Eye (tissue), 1 donor: ENCODE data around the gene MTRFR.
"Not testable (repeated sequence)": the region's sequence is repeated elsewhere in the genome, so short reads cannot be mapped to it uniquely, and the experiment has no call there.

ENCODE experiments used
- DNase-seq: peaks from one replicate; pipeline ENCODE4 v3.0.0-alpha.2; 2015

Gene MTRFR

DNA sequence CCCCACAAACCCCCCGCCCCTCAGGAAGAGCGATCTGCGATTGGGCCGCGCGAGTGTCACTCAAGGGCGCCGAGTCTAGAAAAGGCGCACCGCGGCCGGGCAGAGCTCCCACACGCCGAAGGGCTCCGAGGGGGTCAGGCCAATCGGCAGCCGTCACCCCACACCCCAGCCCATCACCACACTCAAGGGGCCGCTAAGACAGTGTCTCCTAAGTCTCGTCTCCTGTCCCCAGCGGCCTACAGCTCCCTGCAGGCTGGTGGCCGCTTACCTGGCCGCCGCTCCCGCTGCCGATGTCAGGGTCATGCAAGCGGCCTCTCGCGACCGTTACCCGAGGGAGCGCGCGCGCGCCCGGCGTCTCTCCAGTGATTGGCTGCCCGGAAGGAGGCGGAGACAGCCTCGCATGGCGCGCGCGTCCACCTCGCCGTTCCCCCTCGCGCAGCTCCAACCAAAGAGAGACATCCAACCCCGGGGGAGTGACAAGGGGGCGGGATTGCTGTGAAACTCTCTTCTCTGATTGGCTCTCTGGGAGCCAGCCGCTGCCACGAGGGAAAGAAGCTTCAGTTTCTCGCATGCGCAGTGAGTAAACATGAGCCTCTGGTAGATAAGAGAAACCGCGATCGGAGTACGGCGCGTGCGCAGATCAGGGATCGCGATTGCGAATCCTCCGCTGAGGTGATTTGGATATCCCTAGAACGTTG lies at the start of gene MTRFR, which contains the start of gene MPHOSPH9:
Gene MTRFR, plus strand, starts transcription at position 630 of the 698 bp plus-strand sequence. CDS start 20,239 bp downstream, outside the sequence.
Gene MPHOSPH9, minus strand, starts transcription at position 335 of the 698 bp plus-strand sequence. CDS start 2,777 bp downstream, outside the sequence.
- peak; percentile 100 for DNase-seq

DNA sequence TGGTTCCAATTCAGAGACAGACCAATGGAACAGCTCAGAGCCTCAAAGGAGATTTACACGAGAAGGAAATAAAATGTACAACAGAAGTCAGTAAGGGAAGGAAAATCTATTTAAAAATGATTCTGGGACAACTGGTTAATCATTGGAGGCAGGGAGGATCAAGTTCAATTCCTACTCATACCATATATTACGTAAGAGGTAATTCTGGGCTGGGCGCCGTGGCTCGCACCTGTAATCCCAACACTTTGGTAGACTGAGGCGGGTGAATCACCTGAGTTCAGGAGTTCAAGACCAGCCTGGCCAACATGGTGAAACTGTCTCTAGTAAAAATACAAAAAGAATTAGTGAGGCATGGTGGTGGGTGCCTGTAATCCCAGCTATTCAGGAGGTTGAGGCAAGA lies 45.6 kb upstream of the MTRFR start:
- DNase-seq: no peak

DNA sequence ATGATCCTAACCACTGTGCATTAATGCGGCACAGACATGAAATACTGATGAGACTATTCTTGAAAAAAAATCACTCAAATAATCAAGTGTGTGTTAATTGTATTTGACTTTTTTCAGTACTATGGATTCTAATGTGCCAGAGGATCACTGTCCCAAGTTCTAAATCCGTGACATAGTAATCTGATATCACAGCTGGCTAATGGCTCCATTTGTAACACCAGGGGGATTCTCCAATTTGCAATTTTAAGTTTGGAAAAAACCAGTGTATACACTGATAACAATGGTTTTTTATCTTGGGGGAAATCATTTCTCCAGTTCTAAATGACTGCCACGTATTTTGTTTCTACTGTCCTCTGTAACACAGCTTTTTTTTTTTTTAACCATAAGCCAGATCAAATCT lies 33.3 kb upstream of the MTRFR start:
- DNase-seq: no peak

DNA sequence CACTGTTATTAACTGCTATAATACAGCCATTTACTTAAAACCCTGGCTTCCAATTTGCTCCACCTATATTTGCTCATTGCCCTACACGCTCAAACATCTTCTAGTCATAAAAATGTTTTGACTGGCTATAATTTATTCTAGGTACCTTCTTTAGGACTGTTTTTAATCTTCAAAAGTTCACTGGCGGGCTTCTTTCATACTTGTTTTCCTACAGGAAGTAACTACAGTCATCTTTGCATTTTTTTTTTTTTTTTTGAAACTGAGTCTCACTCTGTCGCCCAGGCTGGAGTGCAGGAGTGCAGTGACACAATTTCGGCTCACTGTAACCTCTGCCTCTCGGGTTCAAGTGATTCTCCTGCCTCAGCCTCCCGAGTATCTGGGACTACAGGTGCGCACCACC lies 32.8 kb upstream of the MTRFR start:
- no peak for DNase-seq

DNA sequence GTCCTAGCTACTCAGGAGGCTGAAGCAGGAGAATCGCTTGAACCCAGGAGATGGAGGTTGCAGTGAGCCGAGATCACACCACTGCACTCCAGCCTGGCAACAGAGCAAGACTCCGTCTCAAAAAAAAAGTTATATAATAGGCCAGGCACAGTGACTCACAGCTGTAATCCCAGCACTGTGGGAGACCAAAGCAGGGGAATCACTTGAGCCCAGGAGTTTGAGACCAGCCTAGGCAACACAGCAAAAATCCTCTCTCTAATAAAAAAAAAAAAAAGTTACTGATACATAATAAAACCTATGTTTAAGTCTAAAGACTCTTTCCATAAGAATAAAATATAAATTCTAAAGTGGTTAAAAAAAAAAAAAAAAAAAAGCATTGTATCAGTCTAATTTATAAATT lies 26.4 kb upstream of the MTRFR start:
- DNase-seq: not testable (repeated sequence)

DNA sequence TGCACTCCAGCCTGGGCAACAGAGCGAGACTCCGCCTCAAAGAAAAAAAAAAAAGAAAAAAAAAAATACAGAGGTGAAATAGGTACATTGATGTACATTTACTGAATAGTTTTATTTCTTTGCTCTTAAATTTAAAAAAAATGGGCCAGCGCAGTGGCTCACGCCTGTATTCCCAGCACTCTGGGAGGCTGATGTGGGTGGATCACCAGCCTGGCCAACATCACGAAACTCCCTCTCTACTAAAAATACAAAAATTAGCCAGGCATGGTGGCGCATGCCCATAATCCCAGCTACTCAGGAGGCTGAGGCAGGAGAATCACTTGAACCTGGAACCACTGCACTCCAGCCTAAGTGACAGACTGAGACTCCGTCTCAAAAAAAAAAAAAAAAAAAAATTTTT lies 25.4 kb upstream of the MTRFR start:
- not testable (repeated sequence) for DNase-seq

DNA sequence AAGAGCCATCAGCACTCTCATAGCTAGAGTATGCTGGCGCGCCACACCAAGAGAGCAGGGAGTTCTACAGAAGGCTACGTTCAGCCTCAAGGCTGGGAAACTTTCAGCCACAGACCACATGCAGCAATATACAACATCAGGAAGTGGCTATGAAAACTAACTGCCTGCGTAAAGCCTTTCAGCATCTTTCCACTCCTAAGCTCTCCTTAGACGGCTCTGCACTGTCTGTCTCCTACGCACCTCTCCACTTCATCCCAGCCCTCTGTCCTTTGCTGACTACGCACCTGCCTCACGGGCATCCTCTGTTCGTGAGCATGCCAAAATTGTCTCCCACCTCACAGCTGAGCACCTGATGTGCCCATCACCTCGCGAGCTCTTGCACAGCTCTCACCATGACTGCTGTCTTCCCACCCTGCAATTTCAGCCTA lies 10.0 kb upstream of the MTRFR start:
- DNase-seq: no peak

DNA sequence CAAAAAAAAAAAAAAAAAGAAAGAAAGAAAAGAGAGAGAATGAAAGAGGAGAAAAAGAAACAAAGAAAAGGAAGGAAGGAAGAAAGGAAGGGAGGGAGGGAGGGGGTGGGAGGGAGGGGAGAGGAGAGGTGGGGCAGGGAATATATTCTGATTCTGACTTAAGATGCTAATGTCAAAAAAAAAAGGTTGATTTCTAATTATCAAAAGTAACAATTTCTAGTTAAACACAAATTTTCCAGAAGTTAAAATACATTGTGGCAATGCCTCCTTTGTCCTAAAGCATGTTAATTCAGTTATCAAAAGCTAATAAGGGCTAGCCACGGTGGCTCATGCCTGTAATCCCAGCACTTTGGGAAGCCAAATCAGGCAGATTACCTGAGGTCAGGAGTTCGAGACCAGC lies 7.8 kb upstream of the MTRFR start:
- no peak for DNase-seq

DNA sequence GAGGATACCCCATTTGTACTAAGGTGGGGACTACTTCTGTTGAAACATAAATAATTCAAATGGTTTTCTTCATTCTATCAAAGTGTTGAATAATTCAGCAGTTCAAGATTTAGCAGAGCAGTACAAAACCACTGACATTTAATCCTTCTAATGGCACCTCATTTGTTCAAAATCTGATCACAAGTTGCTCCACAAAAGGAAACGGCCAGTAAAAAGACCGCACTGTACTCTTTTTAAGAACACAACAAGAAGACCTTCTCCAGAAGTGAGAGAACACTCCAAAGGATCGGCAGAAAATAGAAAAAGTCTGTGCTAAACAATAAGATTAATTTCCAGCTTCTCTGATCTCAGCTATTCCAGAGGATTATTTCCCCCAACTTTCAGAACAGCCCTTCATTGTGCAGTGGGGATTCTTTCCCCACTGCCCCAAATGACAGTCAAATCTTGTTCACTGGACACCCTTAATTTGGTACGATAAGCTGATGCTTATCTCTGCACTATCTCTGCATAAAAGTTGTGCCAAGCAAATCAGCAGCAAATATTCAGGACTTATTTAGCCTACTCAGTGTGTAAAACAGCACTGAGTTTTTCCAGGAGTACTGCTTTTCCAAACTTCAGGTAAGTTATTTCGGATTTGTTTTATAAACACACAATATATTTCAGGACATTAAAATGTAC lies 5.5 kb upstream of the MTRFR start:
- peak; percentile 11 for DNase-seq

DNA sequence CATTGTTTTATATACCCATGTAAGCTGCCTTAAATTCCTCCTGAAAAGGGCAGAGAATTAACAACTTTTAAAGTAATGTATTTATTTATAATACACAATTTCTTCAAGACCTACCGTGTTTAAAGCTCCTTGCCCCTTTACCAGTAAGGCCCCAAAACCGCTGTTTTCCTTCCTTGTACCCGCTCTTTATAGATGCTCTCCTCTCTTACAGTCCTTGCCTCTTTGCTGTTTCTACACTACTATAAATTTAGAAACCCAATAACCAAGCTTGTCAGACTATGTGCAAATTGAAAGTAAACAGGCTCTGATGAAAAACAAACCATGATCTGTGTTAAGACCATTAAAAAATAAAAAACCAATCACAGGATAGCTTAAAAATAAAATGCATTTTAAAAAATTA lies 4.2 kb upstream of the MTRFR start:
- no peak for DNase-seq

DNA sequence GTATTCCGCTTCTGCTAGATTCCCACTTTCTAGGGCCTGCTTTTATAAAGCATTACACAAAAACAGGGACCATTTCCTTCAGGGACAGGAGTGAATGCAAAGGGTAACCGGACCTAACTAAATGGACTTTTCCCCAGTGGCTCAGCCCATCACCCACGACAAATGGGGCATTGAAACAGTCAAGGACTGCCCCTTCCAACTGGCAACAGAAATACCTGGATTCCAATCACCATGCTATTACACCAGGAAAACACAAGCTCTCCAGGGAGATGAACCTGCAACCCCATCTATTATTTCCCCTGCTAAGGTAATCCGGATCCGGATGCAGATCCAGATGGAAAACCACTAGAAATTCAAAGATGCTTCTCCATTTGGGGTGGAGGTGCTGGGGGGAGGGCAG lies 1.3 kb upstream of the MTRFR start:
- no peak for DNase-seq

DNA sequence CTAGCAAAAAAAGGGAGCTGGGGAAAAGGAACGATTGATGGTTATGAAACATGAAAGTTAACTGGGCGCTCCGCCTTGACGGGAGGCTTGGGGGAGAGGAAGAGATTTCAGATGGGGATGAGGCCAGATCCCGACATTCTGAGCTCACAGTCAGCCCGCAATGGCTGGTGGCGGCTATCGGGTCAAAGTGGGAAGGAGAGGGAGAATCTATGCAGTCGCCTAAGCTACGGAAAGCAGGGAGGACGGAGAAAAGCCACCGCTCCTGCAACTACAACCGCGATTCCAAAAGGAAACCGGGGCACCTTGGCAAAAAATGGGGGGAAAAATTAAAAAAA lies 797 bp upstream of the MTRFR start:
- DNase-seq: no peak

DNA sequence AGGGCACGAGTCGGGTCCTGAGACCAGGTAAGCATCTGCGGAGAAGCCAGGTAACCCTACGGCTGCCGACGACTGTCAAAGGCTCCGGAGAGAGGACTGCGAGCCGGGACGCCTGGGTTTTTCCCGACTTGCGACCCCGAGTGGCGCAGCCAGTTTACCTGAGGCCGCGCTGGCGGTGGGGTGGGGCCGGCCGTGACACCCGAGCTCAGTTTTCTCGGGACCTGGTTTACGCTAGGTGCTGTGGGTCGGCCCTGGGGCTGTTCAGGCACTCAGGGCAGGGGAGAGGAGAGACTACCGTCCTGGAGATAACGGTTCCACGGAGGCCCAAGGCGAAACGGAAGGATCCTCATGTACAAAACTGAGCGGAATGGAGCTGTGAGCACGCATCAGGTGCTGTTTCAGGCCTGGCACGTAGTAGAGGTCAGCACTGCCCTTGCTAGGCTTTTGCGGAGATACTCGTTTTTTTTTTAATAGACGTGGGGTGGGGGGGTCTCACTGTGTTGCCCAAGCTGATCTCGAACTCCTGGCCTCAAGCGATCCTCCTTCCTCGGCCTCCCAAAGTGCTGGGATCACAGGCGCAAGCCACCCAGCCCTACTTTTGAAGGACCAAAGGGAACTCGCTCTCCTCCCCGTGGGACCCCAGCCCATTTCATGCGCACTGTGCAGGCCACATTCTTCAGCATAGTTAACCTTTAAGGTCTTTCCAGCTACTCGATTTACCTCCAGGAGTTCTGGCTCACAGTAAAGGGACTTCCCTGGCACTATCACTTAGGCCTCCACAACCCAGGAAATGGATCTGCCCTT lies 471 bp downstream of the MTRFR start:
- no peak for DNase-seq

DNA sequence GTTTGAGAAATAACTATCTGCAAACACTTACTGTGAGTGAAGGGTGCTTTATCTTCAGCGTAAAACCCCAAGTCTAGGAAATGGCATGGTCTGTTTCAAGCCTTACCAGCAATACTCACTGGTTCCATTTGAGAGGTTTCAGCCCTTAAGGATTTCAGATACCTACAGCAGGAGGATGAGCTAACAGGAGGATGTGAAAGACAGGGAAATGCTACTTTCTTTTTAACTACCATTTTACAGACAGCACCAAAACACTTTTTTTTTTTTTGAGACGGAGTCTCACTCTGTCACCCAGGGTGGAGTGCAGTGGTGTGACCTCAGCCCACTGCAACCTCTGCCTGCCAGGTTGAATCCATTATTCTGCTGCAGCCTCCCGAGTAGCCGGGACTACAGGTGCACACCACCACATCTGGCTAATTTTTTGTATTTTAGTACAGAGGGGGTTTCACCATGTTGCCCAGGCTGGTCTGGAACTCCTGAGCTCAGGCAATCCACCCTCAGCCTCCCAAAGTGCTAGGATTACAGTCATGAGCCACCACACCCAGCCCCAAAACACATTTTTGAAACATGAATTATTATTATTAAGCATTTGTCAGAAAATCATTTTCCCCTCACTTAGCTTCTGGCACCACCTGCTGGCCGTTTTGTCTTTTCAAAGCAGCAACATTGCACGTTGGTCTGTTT lies 4.6 kb downstream of the MTRFR start:
- DNase-seq: peak; percentile 81

DNA sequence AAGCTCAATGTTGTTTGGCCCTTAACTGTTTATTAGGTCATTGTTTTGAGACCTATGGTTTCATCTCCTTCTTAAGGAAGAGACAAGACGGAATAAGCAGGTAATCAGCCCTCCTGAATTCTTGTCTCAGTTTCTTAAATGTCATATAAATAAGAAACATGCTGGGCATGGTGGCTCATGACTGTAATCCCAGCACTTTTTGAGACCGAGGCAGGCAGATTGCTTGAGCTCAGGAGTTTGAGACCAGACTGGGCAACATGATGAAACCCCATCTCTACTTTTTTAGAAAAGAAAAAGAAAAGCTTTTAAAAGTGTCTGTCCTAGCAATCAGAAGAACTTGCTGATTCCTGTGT lies 5.1 kb downstream of the MTRFR start:
- no peak for DNase-seq

DNA sequence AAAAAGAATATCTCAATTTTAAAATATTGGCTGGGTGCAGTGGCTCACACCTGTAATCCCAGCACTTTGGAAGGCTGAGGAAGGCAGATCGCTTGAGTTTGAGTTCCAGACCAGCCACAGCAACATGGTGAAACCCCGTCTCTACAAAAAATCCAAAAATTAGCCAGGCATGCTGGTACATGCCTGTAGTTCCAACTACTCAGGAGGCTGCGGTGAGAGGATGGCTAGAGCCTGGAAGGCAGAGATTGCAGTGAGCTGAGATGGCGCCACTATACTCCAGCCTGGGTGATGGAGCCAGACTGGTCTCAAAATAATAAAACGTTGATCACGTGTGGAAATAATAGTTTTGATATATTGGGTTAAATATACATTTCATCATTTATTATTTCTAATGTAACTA lies 5.7 kb downstream of the MTRFR start:
- DNase-seq: no peak

DNA sequence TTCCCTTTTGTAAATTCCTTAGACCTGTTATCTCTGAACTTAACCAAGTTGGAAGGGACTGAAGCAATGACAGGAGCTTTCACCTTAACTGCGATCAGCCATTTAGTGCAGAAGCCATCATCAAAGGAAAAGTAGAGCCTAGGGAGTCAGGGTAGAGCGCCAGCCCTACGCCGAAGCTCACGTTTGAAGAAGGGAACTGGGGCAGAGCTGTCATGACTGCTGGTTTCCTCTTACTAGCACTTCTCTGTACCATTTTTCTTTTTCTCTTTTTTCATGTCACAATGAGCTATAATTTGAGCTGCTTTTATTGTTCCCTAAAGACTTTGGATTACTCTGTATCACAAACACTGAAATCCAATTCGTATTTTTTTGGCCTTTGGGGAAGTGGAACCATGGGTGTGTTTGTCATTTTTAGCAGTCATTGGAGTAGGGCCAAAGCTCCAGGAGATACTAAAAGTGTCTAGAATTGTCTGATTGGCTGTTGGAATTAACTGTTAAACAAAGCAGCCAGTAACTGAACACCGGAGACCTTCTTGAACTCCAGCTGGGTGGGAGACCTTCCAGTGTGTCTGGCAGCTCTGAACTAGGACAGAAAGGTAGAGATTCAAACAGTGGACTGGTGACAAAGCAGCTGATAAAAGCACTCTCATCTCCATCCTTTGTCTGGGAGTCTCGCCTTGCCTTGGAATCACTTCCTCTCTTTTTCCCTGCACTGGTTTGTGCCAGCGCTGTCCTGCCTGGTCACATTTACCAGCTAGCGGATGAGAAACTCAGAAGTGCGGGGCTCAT lies 9.1 kb downstream of the MTRFR start:
- no peak for DNase-seq

DNA sequence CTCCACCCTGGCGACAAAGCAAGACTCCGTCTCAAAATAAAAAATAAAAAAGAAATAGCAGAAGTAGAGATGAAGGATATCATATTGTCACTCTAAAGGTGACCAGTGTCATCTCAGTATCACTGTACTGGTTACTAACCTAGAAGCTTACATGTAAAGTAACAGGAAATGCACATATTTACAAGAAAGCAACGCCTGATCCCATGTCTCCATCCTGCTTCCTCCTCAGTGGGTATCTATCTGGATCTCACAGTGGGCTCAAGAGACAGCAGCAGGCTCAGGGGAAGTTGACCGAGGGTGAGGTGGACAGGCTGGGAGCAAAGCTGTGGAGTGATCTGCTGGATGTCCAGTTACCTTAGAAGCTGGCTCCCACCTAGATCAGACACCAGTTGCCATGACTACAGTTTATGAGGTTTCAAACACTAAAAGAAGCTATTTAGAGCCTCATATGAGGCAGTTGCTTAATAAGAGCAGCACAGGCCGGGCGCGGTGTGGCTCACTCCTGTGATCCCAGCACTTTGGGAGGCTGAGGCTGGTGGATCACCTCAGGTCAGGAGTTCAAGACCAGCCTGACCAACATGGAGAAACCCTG lies 10.5 kb downstream of the MTRFR start:
- DNase-seq: no peak

DNA sequence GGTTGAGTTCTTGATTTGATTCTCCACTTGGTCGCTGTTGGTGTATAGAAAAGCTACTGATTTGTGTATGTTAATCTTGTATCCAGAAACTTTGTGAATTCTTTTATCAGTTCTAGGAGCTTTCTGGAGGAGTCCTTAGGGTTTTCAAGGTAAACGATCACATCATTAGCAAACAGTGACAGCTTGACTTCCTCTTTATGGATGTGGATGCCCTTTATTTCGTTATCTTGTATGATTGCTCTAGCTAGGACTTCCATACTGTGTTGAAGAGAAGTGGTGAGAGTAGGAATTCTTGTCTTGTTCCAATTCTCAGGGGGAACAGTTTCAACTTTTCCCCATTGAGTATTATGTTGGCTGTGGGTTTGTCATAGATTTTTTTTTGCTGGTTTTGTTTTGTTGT lies 12.4 kb downstream of the MTRFR start:
- no peak for DNase-seq

DNA sequence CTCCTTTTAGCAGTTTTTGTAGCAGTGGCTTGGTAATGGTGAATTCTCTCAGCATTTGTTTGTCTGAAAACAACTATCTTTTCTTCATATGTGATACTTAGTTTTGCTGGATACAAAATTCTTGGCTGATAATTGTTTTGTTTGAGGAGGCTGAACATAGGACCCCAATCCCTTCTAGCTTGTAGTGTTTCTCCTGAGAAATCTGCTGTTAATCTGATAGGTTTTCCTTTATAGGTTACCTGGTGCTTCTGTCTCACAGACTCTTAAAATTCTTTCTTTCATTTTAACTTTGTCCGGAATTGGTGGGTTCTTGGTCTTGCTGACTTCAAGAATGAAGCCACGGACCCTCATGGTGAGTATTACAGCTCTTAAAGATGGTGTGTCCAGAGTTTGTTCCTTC lies 14.9 kb downstream of the MTRFR start:
- DNase-seq: not testable (repeated sequence)

DNA sequence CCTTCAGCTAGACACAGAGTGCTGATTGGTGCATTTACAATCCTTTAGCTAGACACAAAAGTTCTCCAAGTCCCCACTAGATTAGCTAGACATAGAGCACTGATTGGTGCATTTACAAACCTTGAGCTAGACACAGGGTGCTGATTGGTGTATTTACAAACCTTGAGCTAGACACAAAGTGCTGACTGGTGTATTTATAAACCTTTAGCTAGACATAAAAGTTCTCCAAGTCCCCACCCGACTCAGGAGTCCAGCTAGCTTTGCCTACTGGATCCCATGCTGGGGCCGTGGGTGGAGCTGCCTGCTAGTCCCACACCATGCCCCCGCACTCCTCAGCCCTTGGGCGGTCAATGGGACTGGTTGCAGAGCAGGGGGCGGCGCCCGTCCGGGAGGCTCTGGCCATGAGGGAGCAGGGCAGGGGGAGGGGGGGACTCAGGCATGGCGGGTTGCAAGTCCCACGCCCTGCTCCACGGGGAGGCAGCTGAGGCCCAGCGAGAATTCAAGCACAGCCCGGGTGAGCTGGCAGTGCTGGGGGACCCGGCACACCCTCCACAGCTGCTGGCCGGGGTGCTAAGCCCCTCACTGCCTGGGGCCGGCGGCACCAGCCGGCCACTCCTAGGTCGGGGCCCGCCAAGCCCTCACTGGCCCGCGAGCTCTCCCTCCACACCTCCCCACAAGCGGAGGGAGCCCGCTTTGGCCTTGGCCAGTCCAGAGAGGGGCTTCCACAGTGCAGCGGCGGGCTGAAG lies 15.9 kb downstream of the MTRFR start:
- DNase-seq: not testable (repeated sequence)
